GM20431 (cell line): Measurements from ENCODE around the gene MMRN1.

ENCODE experiments used
- in situ Hi-C: fragments of 300-500 bp; cut with MseI, MboI; formaldehyde crosslinking; loops from one replicate; pipeline ENCODE4 v1.15.0; 2020; ENCODE audit warnings: low sequenced_read_pairs; ENCODE audit not compliant: unreplicated experiment

MMRN1 gene

GRCh38 chr4:89909889-89910288 lies 15.2 kb downstream of the MMRN1 start:
- in situ Hi-C loops = no loop called here

- in situ Hi-C loops = no loop called here
Observed at GRCh38 chr4:89913623-89914022, 19.0 kb downstream of the MMRN1 start.

- in situ Hi-C loops = no loop called here
Observed at GRCh38 chr4:89914609-89915550, 20.2 kb downstream of the MMRN1 start.

- in situ Hi-C loops = no loop called here
Observed at GRCh38 chr4:89915937-89916336, 21.3 kb downstream of the MMRN1 start.

- in situ Hi-C loops = no loop called here
Observed at GRCh38 chr4:89922848-89923416, 28.3 kb downstream of the MMRN1 start.

GRCh38 chr4:89928838-89929237 lies 34.2 kb downstream of the MMRN1 start:
- in situ Hi-C loops = no loop called here

GRCh38 chr4:89929425-89930159 lies 34.9 kb downstream of the MMRN1 start:
- in situ Hi-C loops = no loop called here

- in situ Hi-C loops = no loop called here
Observed at GRCh38 chr4:89939546-89939945, 44.9 kb downstream of the MMRN1 start.

GRCh38 chr4:89939994-89940393 lies 45.3 kb downstream of the MMRN1 start:
- in situ Hi-C loops = no loop called here

- in situ Hi-C loops = no loop called here
Observed at GRCh38 chr4:89942811-89943210, 48.2 kb downstream of the MMRN1 start.

- in situ Hi-C loops = no loop called here
Observed at GRCh38 chr4:89949782-89950387, 55.2 kb downstream of the MMRN1 start.

- in situ Hi-C loops = no loop called here
Observed at GRCh38 chr4:89952458-89952857, 57.8 kb downstream of the MMRN1 start.

GRCh38 chr4:89954906-89955695 lies 60.4 kb downstream of the MMRN1 start:
- in situ Hi-C loops = no loop called here

GRCh38 chr4:89957046-89957926 lies 62.6 kb downstream of the MMRN1 start:
- in situ Hi-C loops = no loop called here

GRCh38 chr4:89981789-89982334 lies 87.2 kb downstream of the MMRN1 start:
- in situ Hi-C loops = no loop called here

GRCh38 chr4:89988268-89988667 lies 93.6 kb downstream of the MMRN1 start:
- in situ Hi-C loops = no loop called here

GRCh38 chr4:89992744-89993143 lies 98.1 kb downstream of the MMRN1 start:
- in situ Hi-C loops = no loop called here

GRCh38 chr4:89994176-89994873 lies 99.7 kb downstream of the MMRN1 start:
- in situ Hi-C loops = no loop called here
